Measurements from ENCODE around the gene GRB2. TPM values are rescaled to one million over a fixed set of nuclear protein-coding genes. Genes with fewer than 3 reads are reported as not detected.
"Not testable (repeated sequence)": the region's sequence is repeated elsewhere in the genome, so short reads cannot be mapped to it uniquely, and the experiment has no call there.

GRB2 gene
- total RNA-seq = 102 and 103 TPM in 2 replicates

DNA sequence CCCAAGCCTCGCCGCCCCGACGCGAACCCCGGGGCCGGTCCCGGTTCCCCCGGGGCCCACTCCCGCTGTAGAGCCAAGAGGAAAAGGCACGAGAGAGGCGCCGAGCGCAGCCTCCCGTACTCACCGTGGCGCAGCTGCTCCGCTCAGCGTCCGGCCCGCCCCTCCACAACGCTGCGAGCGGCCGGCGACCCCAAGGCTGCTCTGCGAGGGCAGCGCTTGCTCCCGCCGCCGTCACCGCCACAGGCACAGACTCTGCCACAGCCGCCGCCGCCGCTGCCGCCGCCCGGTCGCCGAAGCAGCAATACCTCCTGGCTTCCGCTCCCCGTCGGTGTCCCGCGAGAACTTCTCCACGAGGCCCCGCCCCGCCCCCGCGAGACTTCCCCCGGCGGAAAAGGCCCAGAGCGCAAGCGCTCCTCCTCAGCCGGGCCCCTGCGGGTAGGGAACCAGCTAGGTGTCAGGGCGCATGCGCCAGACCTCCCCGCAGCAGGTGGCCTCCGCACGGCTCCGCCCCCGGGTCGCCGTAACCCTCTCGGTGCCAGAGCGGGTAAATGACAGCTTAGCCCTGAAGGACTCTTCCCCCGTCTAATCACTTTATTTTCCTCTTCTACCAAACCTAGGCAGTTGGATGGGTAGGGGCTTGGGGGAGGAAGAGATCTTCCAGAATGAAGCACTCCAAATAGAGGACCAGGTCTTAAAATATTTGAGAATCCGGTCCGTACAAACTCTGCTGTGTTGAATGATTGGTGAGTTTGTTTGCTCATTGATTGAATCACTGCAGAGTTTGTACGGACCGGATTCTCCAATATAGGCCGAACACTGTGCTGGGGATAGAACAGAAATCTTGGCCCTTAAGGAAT is at the start of gene GRB2:
Gene GRB2, minus strand, starts transcription at position 314 of the 857 bp plus-strand sequence. CDS start 12,050 bp downstream, outside the sequence.
- peaks cover 2% of the 10 kb centered on the region for H3K27me3 ChIP-seq (ENCODE audit: control insufficient read depth, insufficient read depth, low read length)
- FAIRE-seq (no peak), DNase-seq (ENCODE audit: low read depth) (peak; percentile 86)
- no peaks in the 10 kb centered on the region for H3K36me3 ChIP-seq (ENCODE audit: control insufficient read depth, insufficient read depth, low read length)
- no peak for TF ChIP-seq CTCF (IDR thresholded peaks at IDR 0.05; ENCODE audit: insufficient read depth, low read length, severe bottlenecking)
- peak within 1 kb of the TSS; percentile 95 for H3K4me3 ChIP-seq (ENCODE audit: low read depth, low read length)

DNA sequence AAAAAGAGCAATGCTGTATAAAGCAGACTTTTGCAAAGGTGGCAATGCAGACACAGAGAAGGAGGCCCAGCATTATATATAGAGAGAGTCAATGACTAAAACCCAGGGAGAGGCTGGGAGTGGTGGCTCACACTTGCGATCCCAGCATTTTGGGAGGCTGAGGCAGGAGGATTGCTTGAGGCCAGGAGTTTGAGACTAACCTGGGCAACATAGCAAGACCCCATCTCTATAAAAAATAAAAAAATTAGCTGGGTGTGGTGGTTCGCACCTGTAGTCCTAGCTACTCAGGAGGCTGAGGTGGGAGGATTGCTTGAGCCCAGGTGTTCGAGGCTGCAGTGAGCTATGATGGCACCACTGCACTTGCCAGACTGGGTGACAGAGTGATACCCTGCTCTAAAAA is 49.2 kb upstream of the GRB2 start:
- not testable (repeated sequence) for FAIRE-seq; DNase-seq (ENCODE audit: low read depth); H3K27me3 ChIP-seq (ENCODE audit: control insufficient read depth, insufficient read depth, low read length); H3K36me3 ChIP-seq (ENCODE audit: control insufficient read depth, insufficient read depth, low read length); H3K4me3 ChIP-seq (ENCODE audit: low read depth, low read length)

DNA sequence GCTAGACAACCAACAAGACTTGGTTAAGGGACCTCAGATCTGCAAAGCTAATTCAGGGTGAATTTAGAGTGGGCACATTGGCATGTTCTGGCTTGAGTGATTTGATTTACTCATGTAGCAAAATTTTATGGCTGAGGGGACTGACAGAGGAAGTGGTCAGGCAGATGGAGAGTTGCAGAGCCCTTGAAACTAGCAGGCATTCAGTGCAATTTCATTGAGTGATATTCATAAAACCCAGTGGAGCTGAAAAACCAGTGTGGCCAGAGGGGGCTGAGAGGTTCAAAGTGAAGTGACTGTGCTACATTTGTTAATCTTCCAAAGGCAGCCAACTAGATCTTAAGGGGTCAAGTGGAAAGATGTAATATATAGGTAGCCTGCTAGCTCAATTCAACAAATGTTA is 48.7 kb upstream of the GRB2 start:
- DNase-seq (ENCODE audit: low read depth) = peak; percentile 62
- Histone ChIP-seq H3K36me3 (ENCODE audit: control insufficient read depth, insufficient read depth, low read length) (no peaks in the 10 kb centered on the region), H3K27me3 (ENCODE audit: control insufficient read depth, insufficient read depth, low read length) (no peaks in the 10 kb centered on the region), H3K4me3 (ENCODE audit: low read depth, low read length) (no peak overlapping the region)
- FAIRE-seq = no peak
- no peak for TF ChIP-seq CTCF (IDR thresholded peaks at IDR 0.05; ENCODE audit: insufficient read depth, low read length, severe bottlenecking)

GRCh38 chr17:75450270-75450669 is 44.8 kb upstream of the GRB2 start:
- FAIRE-seq = no peak

GRCh38 chr17:75447951-75448856 is 42.7 kb upstream of the GRB2 start:
- Histone ChIP-seq H3K4me3 (ENCODE audit: low read depth, low read length) (no peak overlapping the region), H3K36me3 (ENCODE audit: control insufficient read depth, insufficient read depth, low read length) (no peaks in the 10 kb centered on the region), H3K27me3 (ENCODE audit: control insufficient read depth, insufficient read depth, low read length) (no peaks in the 10 kb centered on the region)
- TF ChIP-seq CTCF (IDR thresholded peaks at IDR 0.05; ENCODE audit: insufficient read depth, low read length, severe bottlenecking) = no peak
- FAIRE-seq = no peak
- DNase-seq (ENCODE audit: low read depth) = no peak

More at GRCh38 chr17:75450270-75450669, 44.8 kb upstream of the GRB2 start:
- no peaks in the 10 kb centered on the region for H3K36me3 ChIP-seq (ENCODE audit: control insufficient read depth, insufficient read depth, low read length)
- no peak for TF ChIP-seq CTCF (IDR thresholded peaks at IDR 0.05; ENCODE audit: insufficient read depth, low read length, severe bottlenecking)
- H3K27me3 ChIP-seq (ENCODE audit: control insufficient read depth, insufficient read depth, low read length) = no peaks in the 10 kb centered on the region
- no peak for DNase-seq (ENCODE audit: low read depth)
- no peak overlapping the region for H3K4me3 ChIP-seq (ENCODE audit: low read depth, low read length)

DNA sequence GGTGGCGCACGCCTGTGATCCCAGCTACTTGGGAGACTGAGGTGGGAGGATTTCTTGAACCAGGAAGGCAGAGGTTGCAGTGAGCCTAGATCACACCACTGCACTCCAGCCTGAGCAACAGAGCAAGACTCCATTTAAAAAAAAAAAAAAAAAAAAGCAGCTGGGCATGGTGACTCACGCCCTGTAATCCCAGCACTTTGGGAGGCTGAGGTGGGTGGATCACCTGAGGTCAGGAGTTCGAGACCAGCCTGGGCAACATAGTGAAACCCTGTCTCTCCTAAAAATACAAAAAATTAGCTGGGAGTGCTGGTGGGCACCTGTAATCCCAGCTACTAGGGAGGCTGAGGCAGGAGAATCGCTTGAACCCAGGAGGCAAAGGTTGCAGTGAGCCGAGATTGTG is 40.4 kb upstream of the GRB2 start:
- not testable (repeated sequence) for H3K4me3 ChIP-seq (ENCODE audit: low read depth, low read length); H3K27me3 ChIP-seq (ENCODE audit: control insufficient read depth, insufficient read depth, low read length); DNase-seq (ENCODE audit: low read depth); FAIRE-seq; H3K36me3 ChIP-seq (ENCODE audit: control insufficient read depth, insufficient read depth, low read length)

Data from bronchial epithelial cell (primary cell).